OCI-LY3 (cell line): ENCODE results near the gene WNT10A.

Source experiments
- H2AFZ ChIP-seq: fragments of 200-600, 300-600 bp; shearing (Covaris generic); 2 replicates; pipeline ENCODE4 v1.6.0; 2014; ENCODE audit warnings: antibody characterized with exemption, low read depth, low read length
- H3K27ac ChIP-seq: fragments of 200-600, 300-600 bp; sonication (generic); 2 replicates; pipeline ENCODE4 v1.5.1; 2014; ENCODE audit warnings: mild to moderate bottlenecking, low read length, moderate library complexity, mixed read lengths
- H3K27me3 ChIP-seq: fragments of 200-600, 300-600 bp; sonication (generic); 2 replicates; pipeline ENCODE4 v1.6.1; 2014; ENCODE audit warnings: low read depth, low read length, mixed read lengths
- H3K36me3 ChIP-seq: fragments of 200-600, 300-600 bp; sonication (generic); replicated peaks from 2 replicates; pipeline ENCODE3; 2014; ENCODE audit warnings: low read depth, low read length, mixed read lengths
- H3K4me1 ChIP-seq: fragments of 300-600, 200-600 bp; sonication (generic); 2 replicates; pipeline ENCODE4 v1.6.1; 2014; ENCODE audit warnings: low read length, mixed read lengths
- H3K4me2 ChIP-seq: fragments of 200-600, 300-600 bp; sonication (generic); 2 replicates; pipeline ENCODE4 v1.6.1; 2014; ENCODE audit warnings: low read length, mixed read lengths
- H3K4me3 ChIP-seq: fragments of 300-600, 200-600 bp; sonication (generic); 2 replicates; pipeline ENCODE4 v1.5.1; 2014; ENCODE audit warnings: antibody characterized with exemption, mild to moderate bottlenecking, low read length, moderate library complexity
- H3K79me2 ChIP-seq: fragments of 300-600, 200-600 bp; shearing (Covaris generic); 2 replicates; pipeline ENCODE4 v1.6.1; 2014; ENCODE audit warnings: mild to moderate bottlenecking, low read length, mixed read lengths
- H3K9ac ChIP-seq: fragments of 300-600, 200-600 bp; shearing (Covaris generic); 2 replicates; pipeline ENCODE4 v1.6.0; 2014; ENCODE audit warnings: mild to moderate bottlenecking, low read length, moderate library complexity
- H3K9me3 ChIP-seq: fragments of 200-600, 300-600 bp; shearing (Covaris generic); 2 replicates; pipeline ENCODE4 v1.6.1; 2014; ENCODE audit warnings: low read length, mixed read lengths; ENCODE audit not compliant: insufficient read depth
- H4K20me1 ChIP-seq: fragments of 200-600, 300-600 bp; sonication (generic); 2 replicates; pipeline ENCODE4 v1.6.1; 2016; ENCODE audit warnings: low read length, mixed read lengths; ENCODE audit not compliant: insufficient read depth
- EZH2phosphoT487 ChIP-seq: fragments of 200-600 bp; shearing (Covaris generic); IDR thresholded peaks from 2 replicates; pipeline ENCODE4 v1.6.1; 2018; ENCODE audit warnings: antibody characterized with exemption, mixed run types, low read depth
- TF ChIP-seq, protein P1 (sequence below): fragments of 200-600, 300-600 bp; sonication (generic); IDR thresholded peaks from 2 replicates; pipeline ENCODE4 v1.5.1; 2014; ENCODE audit warnings: antibody characterized with exemption, low read length, low read depth

Gene WNT10A

DNA sequence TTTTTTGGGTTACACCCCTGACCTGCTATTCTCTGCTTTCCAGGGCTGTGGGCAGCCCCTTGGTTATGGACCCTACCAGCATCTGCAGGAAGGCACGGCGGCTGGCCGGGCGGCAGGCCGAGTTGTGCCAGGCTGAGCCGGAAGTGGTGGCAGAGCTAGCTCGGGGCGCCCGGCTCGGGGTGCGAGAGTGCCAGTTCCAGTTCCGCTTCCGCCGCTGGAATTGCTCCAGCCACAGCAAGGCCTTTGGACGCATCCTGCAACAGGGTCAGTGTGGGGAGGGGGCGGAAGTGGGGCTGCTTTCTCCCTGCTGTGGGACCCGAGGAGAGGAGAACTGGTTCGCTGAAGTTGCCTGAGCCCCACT lies 9.7 kb upstream of the WNT10A start:
- no peak for TF ChIP-seq EZH2phosphoT487
- TF ChIP-seq, protein P1, sequence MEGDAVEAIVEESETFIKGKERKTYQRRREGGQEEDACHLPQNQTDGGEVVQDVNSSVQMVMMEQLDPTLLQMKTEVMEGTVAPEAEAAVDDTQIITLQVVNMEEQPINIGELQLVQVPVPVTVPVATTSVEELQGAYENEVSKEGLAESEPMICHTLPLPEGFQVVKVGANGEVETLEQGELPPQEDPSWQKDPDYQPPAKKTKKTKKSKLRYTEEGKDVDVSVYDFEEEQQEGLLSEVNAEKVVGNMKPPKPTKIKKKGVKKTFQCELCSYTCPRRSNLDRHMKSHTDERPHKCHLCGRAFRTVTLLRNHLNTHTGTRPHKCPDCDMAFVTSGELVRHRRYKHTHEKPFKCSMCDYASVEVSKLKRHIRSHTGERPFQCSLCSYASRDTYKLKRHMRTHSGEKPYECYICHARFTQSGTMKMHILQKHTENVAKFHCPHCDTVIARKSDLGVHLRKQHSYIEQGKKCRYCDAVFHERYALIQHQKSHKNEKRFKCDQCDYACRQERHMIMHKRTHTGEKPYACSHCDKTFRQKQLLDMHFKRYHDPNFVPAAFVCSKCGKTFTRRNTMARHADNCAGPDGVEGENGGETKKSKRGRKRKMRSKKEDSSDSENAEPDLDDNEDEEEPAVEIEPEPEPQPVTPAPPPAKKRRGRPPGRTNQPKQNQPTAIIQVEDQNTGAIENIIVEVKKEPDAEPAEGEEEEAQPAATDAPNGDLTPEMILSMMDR, result no peak

DNA sequence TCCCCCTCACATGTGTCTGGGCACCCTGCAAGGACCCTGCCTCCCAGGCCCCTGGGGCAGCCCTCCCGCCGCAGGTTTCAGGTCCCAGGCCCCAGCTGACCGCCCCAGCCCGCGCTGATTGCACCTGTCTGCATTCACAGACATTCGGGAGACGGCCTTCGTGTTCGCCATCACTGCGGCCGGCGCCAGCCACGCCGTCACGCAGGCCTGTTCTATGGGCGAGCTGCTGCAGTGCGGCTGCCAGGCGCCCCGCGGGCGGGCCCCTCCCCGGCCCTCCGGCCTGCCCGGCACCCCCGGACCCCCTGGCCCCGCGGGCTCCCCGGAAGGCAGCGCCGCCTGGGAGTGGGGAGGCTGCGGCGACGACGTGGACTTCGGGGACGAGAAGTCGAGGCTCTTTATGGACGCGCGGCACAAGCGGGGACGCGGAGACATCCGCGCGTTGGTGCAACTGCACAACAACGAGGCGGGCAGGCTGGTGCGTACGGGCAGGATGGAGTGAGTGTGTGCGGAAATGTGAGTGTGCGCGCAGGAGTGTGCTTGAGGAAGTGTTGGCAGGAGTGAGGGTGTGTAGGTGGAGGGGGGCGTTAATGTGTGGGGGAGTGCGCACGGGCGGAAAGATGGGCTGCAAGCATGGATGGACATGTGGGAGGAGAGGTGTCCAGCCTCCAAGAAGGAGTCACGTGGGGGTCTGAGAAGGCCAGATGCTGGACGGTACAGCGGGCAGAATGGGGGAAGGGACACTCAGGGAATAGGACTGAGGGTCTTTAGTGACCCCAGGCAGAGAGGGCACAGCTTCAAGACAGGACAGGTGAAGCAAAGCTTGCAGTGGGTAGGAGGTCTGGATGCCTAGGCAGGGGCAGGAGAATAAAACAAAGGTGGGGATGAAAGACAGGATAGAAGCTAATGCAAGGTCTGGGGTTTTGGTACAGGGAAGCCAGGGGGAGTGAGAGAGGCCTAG lies 9.0 kb upstream of the WNT10A start:
- Histone ChIP-seq H3K4me3 (peak overlapping the region; percentile 93), H3K4me1 (peaks cover 33% of the 10 kb centered on the region), H3K9me3 (no peaks in the 10 kb centered on the region), H3K4me2 (peak overlapping the region; percentile 100), H3K9ac (peak overlapping the region; percentile 87), H3K36me3 (peaks cover 4% of the 10 kb centered on the region), H4K20me1 (no peaks in the 10 kb centered on the region), H3K79me2 (peaks cover 11% of the 10 kb centered on the region), H3K27me3 (no peaks in the 10 kb centered on the region), H2AFZ (peak overlapping the region; percentile 43), H3K27ac (peak overlapping the region; percentile 24)
- TF ChIP-seq, protein P1, result no peak
- TF ChIP-seq EZH2phosphoT487, result no peak

More for the DNA sequence above, 9.7 kb upstream of the WNT10A start:
- Histone ChIP-seq H3K27me3 (no peaks in the 10 kb centered on the region), H3K4me1 (peaks cover 28% of the 10 kb centered on the region), H4K20me1 (no peaks in the 10 kb centered on the region), H3K4me3 (peak overlapping the region; percentile 93), H3K27ac (peak overlapping the region; percentile 24; the same call in 1 of the 2 replicates), H3K4me2 (peak overlapping the region; percentile 100), H3K9ac (peak overlapping the region; percentile 87), H3K36me3 (peaks cover 4% of the 10 kb centered on the region), H3K9me3 (no peaks in the 10 kb centered on the region), H3K79me2 (peaks cover 11% of the 10 kb centered on the region), H2AFZ (peak overlapping the region; percentile 42)

DNA sequence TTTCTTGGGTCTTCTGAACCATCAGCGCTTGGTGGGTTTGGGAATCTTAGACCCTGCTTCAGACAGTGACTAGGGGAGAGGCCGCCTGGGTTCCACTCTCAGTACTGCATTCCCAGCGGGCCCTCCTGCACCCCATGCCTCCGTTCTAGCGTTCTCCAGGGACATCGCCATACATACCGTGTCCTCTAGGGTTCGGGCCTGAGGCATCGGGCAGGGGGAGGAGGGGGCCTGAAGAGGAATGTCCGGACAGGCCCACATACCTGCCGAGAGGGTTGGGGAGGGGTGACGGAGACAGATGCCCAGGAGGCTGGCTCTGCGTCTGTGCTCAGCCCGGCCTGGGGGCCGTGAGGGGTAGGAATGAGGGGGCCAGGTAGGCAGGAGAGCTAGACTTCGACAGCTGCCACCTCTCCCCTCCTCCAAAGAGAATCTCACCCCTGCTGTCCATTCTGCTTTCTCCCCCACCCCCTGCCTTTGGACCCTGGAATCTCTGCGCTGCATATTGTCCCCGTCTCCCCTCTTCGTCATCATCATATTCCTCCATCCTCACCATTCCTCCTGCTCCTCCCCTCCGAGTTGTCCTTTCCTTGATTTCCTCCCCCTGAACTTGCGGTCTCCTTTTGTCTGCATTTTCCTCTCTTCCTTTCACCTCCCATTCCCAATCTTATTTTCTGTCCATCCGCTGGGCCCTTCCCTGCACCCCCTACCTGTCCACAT lies 7.8 kb upstream of the WNT10A start:
- H4K20me1 ChIP-seq, result no peaks in the 10 kb centered on the region
- TF ChIP-seq, protein P1, result no peak
- no peak for TF ChIP-seq EZH2phosphoT487
- peaks cover 40% of the 10 kb centered on the region for H3K4me1 ChIP-seq
- H3K9me3 ChIP-seq, result no peaks in the 10 kb centered on the region
- no peak overlapping the region for H3K27ac ChIP-seq
- H3K4me3 ChIP-seq, result peak overlapping the region; percentile 93
- H3K9ac ChIP-seq, result peak overlapping the region; percentile 87; the same call in 1 of the 2 replicates
- peak overlapping the region; percentile 100 for H3K4me2 ChIP-seq
- H3K27me3 ChIP-seq, result no peaks in the 10 kb centered on the region
- peaks cover 11% of the 10 kb centered on the region for H3K79me2 ChIP-seq
- H2AFZ ChIP-seq, result no peak overlapping the region
- H3K36me3 ChIP-seq, result peaks cover 4% of the 10 kb centered on the region
